Urothelium cell line (cell line): ENCODE data around the gene GNPTAB.
"Not testable (repeated sequence)": the region's sequence is repeated elsewhere in the genome, so short reads cannot be mapped to it uniquely, and the experiment has no call there.

ENCODE experiments used
- DNase-seq: peaks from one replicate; pipeline ENCODE4 v3.0.0; 2011; ENCODE audit warnings: low spot score, mixed read lengths
- FAIRE-seq: peaks from 2 replicates; lab custom pipeline; 2011; peaks lifted over from hg19 to GRCh38; lab: Jason Lieb, UNC

The GNPTAB gene

DNA sequence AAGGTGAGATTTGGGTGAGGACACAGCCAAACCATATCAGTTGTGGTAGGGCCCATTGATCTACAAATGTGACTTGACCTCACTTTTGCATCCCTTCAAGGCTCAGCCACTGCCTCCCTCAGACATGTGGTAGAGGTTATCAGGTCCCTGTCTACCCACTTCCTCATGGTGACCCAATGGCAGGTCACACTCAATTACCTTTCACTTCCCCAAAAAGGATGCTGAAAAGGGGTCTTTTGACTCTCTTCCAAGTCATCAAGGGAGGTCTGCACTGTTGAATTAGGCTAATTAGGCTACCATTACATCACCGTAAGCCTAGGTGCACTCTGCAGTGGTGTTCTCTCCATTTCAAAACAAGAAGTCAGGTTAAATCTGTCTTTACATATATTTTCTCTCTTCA is 24.0 kb upstream of the GNPTAB start:
- FAIRE-seq (no peak), DNase-seq (no peak)

DNA sequence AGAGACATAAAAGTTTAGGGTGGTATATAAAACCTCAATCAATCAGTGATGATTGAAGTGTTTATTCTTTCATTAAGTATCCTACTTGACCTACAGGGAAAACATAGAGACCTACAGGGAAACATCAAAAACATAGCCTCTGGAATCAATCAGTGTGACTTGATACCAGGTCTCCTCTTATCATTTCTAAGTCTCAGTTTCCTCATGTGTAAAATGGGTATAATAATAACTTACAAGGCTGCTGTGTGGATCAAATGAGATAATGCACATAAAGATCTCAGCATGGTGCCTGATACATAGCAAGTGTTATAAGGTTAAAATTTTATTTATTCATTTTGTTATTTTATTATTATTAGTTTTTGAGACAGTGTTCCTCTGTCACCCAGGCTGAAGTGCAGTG is 22.2 kb upstream of the GNPTAB start:
- DNase-seq (no peak), FAIRE-seq (no peak)

DNA sequence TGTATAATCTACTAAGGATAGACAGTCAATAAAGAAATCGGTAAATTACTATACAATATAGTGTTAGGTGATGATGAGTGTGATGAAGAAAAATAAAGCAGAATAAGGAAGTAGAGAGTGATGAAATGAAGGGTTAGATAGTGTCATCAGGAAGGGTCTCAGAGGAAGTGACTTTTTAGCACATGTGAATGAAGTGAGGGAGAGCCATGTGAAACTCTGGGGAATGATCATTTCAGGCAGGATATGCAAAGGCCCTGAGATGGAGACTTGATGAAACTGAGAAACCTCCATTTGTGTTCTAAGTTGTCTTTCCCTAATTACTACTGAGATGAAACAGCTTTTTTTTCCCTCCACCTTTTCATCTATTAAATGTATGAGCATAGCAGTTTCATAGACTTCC is 19.4 kb upstream of the GNPTAB start:
- FAIRE-seq (no peak), DNase-seq (no peak)

DNA sequence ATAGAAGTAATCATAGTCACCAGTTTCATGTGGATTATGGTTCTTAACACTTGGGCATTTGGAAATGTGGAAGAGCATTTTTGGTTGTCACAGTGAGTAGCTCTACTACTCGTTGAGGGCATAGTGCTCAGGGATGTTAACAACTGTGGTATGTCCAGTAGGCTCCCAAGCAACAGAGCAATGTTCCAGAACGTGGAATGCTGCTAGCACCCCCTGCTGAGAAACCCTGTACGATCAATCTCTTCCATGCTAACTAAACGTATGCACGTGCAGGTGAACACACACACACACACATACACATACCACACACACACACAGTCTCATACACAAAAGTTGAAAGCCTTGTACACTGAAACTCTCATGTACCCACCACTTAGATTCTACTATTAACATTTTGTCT is 16.6 kb upstream of the GNPTAB start:
- FAIRE-seq (no peak), DNase-seq (no peak)

DNA sequence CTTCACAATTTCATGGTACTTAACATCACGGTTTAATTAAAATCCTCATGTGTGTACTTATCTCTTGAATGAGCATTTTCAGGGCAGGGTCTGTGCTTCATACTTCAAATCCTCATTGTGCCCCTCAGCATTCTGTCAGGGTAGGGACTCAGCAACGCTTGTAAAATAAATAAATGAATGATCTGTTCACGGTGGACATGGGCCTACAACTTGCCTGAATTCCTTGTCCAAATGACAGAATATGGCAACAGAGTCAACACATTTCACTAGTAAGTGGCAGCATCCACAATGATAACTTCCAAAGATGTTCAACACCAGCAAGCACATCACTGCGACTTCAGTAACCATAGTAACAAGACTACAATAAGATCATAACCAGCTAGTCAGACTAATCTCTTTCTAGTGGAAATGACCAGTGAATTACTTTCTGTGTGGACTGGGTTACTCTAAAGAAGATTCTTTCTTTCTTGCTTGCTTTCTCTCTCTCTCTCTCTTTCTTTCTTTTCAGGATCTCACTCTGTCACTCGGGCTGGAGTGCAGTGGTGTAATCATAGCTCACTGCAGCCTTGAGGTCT is 14.5 kb upstream of the GNPTAB start:
- no peak for FAIRE-seq
- no peak for DNase-seq

DNA sequence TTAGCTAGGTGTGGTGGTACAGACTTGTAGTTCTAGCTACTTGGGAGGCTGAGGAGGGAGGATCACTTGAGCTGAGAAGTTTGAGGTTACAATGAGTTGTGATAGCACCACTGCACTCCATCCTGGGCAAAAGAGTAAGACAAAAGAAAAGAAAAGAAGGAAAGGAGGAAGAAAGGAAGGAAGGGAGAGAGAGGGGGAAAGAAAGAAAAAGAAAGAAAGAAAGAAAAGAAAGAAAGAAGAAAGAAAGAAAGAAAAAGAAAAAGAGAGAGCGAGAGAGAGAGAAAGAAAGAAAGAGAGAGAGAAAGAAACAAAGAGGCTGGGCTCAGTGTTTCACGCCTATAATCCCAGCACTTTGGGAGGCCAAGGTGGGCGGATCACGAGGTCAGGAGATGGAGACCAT is 10.3 kb upstream of the GNPTAB start:
- FAIRE-seq (no peak), DNase-seq (no peak)

DNA sequence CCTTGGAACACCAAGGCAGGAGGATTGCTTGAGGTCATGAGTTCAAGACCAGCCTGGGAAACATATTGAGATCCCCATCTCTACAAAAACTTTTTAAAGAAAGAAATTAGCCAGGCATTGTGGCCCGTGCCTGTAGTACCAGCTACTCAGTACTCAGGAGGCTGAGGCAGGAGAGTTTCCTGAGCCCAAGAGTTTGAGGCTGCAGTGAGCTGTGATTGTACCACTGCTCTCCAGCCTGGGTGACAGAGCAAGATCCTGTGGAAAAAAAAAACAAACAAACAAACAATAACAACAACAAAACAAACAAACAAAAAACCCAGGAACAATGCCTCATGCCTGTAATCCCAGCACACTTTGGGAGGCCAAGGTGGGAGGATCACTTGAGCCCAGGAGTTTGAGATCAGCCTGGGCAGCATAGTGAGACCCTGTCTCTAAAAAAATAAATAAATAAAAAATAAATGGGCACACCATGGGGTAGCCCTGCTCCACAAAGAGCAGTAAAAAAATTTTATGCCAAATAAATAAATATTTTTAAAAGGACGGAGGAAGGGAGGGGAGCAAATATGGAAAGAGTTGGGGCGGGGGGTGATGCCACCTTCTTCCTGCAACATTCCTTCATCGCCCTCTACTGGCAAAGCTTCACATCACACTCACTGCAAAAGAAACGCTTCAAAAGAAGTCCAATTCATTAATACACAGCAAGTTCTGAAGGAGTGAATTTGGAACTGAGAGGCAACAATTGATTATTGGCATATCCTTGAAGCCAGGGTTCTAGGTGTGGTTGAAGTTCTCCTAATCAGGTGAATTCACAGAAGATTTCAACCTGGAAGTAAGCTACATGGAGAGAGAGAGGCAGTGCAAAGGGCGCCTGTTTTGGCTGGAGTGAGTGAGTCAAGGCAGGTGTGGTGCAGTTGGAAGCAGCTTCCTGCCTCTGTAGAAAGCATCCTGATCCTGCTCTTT is 8.8 kb upstream of the GNPTAB start:
- no peak for FAIRE-seq
- peak; percentile 39 for DNase-seq

DNA sequence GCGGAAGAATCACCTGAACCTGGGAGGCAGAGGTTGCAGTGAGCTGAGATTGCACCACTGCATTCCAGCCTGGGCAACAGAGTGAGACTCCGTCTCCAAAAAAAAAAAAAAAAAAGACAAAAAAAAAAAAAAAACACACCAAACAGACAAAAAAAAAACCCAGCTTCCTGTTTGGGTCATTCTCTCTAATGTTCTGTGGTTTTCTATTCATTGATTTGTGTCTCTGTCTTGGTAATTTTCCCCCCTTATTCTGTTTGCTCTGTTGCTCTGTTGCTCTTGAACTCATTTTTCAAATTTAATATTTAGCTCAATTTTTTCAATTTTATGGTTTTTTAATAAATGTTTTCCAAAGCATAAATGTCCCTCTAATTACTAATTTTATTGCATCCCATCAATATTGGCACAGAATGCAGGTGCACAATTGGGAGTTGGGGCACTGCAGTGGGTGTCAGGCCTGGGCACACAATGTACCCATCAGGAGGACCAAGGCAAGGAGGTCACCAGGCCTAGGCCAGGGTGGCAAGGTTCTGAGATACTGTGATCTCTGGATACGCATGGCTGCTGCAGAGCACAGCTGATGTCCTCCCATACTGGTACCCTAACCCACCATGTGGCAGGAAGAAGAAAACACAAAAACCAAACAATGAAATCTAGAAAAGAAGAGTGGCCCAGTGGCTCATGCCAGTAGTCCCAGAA is 8.0 kb upstream of the GNPTAB start:
- no peak for DNase-seq
- FAIRE-seq, result no peak

DNA sequence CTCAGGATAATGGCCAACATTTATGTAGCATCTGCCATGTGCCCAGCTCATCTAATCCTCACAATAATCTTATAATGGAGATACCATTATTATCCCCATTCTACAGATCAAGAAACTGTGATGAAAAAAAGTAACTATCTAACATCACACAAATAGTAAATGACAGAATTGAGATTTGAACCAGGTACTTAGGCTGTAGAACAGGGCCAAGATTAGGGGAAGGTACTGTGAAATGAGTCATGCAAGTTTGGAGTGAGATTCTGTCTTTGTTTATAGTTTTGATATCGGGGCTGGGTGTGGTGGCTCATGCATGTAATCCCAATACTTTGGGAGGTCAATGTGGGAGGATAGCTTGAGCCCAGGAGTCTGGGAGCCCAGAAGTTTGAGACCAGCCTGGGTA is 1.3 kb upstream of the GNPTAB start:
- DNase-seq (no peak), FAIRE-seq (no peak)

DNA sequence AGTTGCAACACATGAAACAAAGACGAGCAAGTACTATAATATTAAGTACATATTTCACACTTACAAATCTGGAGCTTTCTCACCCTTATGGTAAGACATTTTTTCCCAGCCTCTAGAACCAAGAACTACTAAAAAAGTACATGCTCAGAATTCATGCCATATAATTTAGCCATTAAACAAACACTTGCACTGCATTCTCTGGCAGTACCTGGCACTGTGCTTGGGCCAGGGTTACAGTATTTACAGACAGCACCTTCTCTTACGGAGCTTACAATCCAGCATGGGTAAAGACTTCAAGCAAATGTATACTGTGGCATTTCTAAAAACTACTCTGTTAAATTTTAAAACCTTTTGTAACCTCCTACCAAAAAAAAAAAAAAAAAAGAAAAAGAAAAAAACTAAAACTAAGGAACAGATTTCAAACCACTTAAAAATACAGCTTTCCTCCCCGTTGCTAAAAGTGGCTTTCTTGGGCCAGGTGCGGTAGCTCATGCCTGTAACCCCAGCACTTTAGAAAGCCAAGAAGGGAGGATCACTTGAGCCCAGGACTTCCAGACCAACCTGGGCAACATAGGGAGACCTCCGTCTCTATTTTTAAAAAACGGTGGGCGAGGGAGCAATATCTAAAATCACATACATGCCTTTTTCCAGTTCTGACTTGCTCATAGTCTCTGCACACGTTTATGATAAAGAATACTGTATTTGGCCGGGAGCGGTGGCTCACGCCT is 956 bp downstream of the GNPTAB start:
- DNase-seq (no peak), FAIRE-seq (no peak)

DNA sequence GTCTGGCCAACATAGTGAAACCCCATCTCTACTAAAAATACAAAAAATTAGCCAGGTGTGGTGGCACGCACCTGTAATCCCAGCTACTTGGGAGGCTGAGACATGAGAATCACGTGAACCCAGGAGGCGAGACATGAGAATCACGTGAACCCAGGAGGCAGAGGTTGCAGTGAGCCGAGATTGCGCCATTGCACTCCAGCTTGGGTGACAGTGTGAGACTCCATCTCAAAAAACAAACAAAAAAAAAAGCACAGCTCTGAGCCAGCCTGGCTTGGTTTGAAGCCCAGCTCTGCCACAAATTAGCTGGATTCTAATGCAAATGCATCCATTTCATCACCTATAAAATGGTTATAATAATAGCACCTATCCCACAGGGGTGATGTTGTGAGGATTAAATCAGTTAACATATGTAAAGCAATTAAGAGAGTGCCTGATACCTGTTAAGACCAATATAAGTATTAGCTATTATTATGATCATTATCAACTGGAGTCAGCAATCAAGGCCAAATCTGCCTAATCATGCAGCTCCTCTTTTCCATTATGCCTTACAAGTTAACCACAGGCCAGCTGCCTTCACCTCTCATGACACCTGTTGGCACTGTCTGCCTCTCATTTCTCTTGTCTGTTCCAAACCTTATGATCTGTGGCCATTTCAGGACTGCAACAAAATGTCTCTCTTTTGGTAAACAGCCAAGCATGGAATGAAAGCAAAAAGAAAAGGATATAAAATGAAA is 2.1 kb downstream of the GNPTAB start:
- no peak for DNase-seq
- no peak for FAIRE-seq

DNA sequence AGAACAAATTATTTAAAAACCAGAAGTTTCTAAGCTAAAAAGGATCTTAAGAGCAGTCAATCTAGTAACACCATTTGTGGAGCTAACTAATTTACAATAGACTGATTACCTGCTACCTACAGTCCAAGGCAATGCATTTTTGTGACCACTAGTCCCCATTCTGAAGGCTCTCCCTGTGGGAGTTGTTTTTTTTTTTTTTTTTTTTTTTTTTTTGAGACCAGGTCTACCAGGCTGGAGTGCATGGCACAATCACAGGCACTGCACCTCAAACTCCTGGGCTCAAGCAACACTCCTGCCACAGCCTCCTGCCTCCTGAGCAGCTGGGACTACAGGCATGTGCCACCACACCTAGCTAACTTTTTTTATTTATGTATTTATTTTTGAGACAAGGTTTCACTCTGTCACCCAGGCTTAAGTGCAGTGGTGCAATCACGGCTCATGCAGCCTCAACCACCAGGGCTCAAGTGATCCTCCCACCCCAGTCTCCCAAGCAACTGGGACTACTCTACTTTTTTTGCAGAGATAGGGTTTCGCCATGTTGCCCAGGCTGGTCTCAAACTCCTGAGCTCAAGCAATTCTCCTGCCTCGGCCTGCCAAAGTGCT is 3.9 kb downstream of the GNPTAB start:
- no peak for FAIRE-seq
- no peak for DNase-seq

DNA sequence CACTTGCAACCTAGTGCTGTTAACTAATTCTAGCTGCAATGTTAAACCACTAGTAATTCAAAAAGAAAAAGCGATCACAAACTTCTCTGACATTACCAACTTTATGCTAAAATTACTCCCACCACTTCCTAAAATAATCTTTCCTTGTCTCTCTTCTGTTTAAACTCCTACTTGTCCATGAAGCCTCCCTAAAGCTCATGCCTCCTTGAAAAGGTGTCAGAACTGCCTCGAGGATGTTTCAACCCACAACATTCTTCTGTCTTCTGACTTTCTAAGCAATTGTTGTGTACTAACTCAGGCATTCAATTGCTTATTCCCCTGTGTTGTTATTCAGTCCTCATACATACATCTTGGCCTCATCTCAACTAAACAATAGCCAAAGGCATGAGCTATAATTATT is 5.9 kb downstream of the GNPTAB start:
- FAIRE-seq (no peak), DNase-seq (no peak)

DNA sequence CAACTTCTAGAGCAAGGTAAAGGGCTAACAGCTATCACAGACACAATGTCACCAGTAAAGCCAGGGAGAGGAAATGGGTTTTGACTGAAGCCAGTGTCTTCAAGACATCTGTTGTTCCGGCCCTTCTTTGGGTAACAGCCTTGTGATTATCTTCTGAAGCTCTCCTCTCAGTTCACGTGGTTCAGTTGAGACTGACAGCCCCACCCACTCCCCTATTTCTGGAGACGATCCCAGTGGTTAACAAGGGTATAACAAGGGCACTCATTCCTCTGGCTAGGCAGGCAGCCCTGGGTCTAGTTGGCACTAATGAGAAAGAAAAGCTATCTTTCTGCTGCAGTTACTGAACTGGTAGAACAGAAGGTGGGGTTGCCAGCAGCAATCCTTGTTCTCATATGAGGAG is 6.9 kb downstream of the GNPTAB start:
- peak; percentile 37 for DNase-seq
- no peak for FAIRE-seq

DNA sequence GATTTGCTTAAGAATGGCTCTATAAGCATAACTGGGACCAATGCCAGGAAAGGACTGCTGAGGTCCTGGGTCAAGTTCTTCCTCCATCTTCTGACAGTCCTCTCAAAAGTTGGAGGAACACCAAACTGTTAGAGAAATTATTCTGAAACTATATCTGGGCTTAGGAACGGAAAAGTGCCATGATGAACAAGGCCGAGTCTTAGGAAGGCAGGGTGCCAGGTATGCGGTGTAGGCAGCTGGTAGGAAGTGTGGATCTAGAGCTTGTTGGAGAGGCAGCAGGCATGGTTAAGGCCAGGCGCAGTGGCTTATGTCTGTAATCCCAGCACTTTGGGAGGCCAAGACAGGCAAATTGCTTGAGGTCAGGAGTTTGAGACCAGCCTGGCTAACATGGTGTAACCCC is 7.7 kb downstream of the GNPTAB start:
- FAIRE-seq (no peak), DNase-seq (no peak)

DNA sequence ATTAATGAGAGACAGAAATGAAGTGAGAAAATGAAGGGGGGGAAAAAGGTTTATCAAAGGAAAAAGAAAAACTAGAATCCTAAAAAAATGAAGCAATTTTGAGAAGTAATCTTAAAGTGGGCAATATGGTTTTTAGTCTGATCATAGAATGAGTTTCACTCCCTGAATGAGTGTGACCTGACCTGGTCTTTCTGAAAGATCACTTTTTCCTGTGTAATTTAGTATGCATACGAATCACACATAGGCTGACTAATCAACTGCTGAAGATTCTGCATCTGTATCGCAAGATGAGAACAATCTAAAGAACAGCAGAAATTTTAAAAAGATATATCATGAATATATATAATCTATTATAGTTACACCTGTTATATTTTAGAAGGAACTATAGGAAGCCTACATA is 11.3 kb downstream of the GNPTAB start:
- DNase-seq (no peak), FAIRE-seq (no peak)

DNA sequence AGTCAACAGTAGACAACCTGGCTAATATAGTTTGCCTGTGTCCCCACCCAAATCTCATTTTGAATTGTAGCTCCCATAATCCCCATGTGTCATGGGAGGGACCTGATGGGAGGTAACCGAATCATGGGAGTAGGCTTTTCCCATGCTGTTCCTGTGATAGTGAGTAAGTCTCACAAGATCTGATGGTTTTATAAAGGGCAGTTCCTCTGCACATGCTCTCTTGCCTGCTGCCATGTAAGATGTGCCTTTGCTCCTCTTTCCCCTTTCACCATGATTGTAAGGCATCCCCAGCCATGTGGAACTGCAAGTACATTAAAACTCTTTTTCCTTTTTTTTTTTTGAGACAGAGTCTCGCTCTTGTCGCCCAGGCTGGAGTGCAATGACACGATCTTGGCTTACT is 12.1 kb downstream of the GNPTAB start:
- FAIRE-seq, DNase-seq: not testable (repeated sequence)

DNA sequence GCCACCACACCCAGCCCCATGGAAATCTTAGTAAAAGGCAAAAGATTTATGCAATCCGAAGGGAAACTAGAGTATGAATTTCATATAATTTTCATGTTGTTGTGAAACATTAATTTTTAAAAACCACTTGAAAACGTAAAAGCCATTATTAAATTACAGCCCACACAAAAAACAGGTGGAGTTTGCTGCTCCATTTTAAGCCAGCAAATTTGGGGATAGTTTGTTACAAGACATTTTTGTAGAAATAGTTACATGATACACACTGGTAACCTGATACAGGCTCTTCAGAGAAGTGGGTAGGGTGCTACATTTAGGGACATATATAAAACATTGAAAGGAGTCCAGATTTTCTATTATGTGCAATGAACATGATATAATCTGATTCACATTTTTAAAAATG is 17.6 kb downstream of the GNPTAB start:
- no peak for DNase-seq

DNA sequence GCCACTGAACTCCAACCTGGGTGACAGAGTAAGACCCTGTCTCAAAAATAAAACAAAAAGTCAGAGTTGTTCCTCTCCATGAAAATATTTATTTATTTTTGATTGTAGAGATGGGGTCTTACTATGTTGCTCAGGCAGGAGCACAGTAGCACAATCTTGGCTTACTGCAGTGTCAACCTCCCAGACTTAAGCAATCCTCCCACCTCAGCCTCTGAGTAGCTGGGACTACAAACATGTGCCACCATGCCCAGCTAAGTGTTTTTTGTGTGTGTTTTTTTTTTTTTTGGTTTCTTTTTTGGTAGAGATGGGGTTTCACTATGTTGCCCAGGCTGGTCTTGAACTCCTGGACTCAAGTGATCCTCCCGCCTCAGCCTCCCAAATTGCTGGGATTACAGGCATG is 18.0 kb downstream of the GNPTAB start:
- FAIRE-seq, DNase-seq: not testable (repeated sequence)

More for the DNA sequence above, 17.6 kb downstream of the GNPTAB start:
- no peak for FAIRE-seq

DNA sequence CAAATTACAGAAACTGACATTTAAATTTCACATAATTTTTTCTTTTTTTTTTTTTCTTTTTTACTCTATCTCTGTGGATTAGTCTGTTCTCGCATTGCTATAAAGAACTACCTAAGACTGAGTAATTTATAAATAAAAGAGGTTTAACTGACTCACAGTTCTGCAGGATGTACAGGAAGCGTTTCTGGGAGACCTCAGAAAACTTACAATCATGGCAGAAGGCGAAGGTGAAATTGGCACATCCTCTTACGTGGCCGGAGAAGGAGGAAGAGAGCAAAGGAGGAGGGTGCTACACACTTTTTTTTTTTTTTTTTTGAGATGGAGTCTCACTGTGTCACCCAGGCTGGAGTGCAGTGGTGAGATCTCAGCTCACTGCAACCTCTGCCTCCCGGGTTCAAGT is 19.4 kb downstream of the GNPTAB start:
- DNase-seq, FAIRE-seq: not testable (repeated sequence)
